ENCODE data around the gene SPINT4. TPM values are rescaled to one million over a fixed set of nuclear protein-coding genes. Genes with fewer than 3 reads are reported as not detected.
"Not testable (repeated sequence)": the region's sequence is repeated elsewhere in the genome, so short reads cannot be mapped to it uniquely, and the experiment has no call there.

SPINT4 gene
- total and polyA plus RNA-seq, 8 donors, result not detected

- intact Hi-C loops (cut with DNase I), result no loop called here
- H3K36me3 ChIP-seq, result no peaks in the 10 kb centered on the region
- no peaks in the 10 kb centered on the region for H3K9me3 ChIP-seq
- H3K4me1 ChIP-seq, result no peaks in the 10 kb centered on the region
- TF ChIP-seq CTCF (IDR thresholded peaks at IDR 0.05), result no peak
- no peak overlapping the region for H3K4me3 ChIP-seq
- peaks cover 0 to 9% of the 10 kb centered on the region in 2 donors for H3K27me3 ChIP-seq
- ATAC-seq (no peak), DNase-seq (no peak)
- no peak overlapping the region for H3K27ac ChIP-seq
Observed at GRCh38 chr20:45745015-45745414, 22.9 kb downstream of the SPINT4 start.

GRCh38 chr20:45751721-45752120 is 29.6 kb downstream of the SPINT4 start:
- DNase-seq, result no peak
- Histone ChIP-seq H3K36me3 (no peaks in the 10 kb centered on the region), H3K27ac (no peak overlapping the region), H3K9me3 (no peaks in the 10 kb centered on the region), H3K4me3 (no peak overlapping the region), H3K4me1 (no peaks in the 10 kb centered on the region), H3K27me3 (no peaks in the 10 kb centered on the region)
- intact Hi-C loops (cut with DNase I), result no loop called here
- ATAC-seq, result no peak
- no peak for TF ChIP-seq CTCF (IDR thresholded peaks at IDR 0.05)

GRCh38 chr20:45752746-45753145 is 30.6 kb downstream of the SPINT4 start:
- no peak for ATAC-seq
- Histone ChIP-seq H3K4me1 (no peaks in the 10 kb centered on the region), H3K4me3 (no peak overlapping the region), H3K27me3 (no peaks in the 10 kb centered on the region), H3K9me3 (no peaks in the 10 kb centered on the region), H3K27ac (no peak overlapping the region), H3K36me3 (no peaks in the 10 kb centered on the region)
- no peak for DNase-seq
- intact Hi-C loops (cut with DNase I), result no loop called here
- no peak for TF ChIP-seq CTCF (IDR thresholded peaks at IDR 0.05)

- H3K4me1 ChIP-seq, result no peaks in the 10 kb centered on the region
- ATAC-seq (no peak), DNase-seq (no peak)
- no peak overlapping the region for H3K4me3 ChIP-seq
- H3K27ac ChIP-seq, result no peak overlapping the region
- no peaks in the 10 kb centered on the region for H3K9me3 ChIP-seq
- intact Hi-C loops (cut with DNase I), result no loop called here
- H3K27me3 ChIP-seq, result no peaks in the 10 kb centered on the region
- H3K36me3 ChIP-seq, result no peaks in the 10 kb centered on the region
- TF ChIP-seq CTCF (IDR thresholded peaks at IDR 0.05), result no peak
Observed at GRCh38 chr20:45758096-45758495, 35.9 kb downstream of the SPINT4 start.

- DNase-seq; H3K27ac ChIP-seq; H3K4me3 ChIP-seq; H3K36me3 ChIP-seq; intact Hi-C loops (cut with DNase I); H3K9me3 ChIP-seq; H3K4me1 ChIP-seq; H3K27me3 ChIP-seq; ATAC-seq: not testable (repeated sequence)
Observed at GRCh38 chr20:45759921-45760320, 37.8 kb downstream of the SPINT4 start.

GRCh38 chr20:45761966-45762365 is 39.8 kb downstream of the SPINT4 start:
- intact Hi-C loops (cut with DNase I); H3K4me3 ChIP-seq; H3K9me3 ChIP-seq; DNase-seq; H3K36me3 ChIP-seq; H3K4me1 ChIP-seq; H3K27me3 ChIP-seq; ATAC-seq: not testable (repeated sequence)
- peak overlapping the region in 1 of 2 donors; percentile 39 for H3K27ac ChIP-seq

GRCh38 chr20:45764618-45765282 is 42.6 kb downstream of the SPINT4 start:
- intact Hi-C loops (cut with DNase I); DNase-seq; H3K4me3 ChIP-seq; H3K36me3 ChIP-seq; ATAC-seq; H3K9me3 ChIP-seq; H3K4me1 ChIP-seq; H3K27ac ChIP-seq; H3K27me3 ChIP-seq: not testable (repeated sequence)

All from left lung (tissue), 10 donors.